Activated effector memory CD4-positive, alpha-beta T cell treated with anti-CD3 and anti-CD28 coated beads, Interleukin-2, amount 50 U/mL, for 16 hours (primary cell): ENCODE measurements around the gene MYH2.

Source experiments
- DNase-seq: peaks from one replicate; pipeline ENCODE4 v3.0.0-alpha.2; 2020

MYH2 gene

GRCh38 chr17:10513299-10514067 is 36.0 kb downstream of the MYH2 start:
- DNase-seq = no peak

GRCh38 chr17:10512856-10513255 is 36.6 kb downstream of the MYH2 start:
- DNase-seq = no peak

GRCh38 chr17:10499950-10500349 is 49.5 kb downstream of the MYH2 start:
- no peak for DNase-seq

- DNase-seq = no peak
These were observed 57.5 kb downstream of the MYH2 start for GRCh38 chr17:10492004-10492403.

- DNase-seq = no peak
These were observed 67.2 kb downstream of the MYH2 start for GRCh38 chr17:10482252-10482651.

- DNase-seq = no peak
These were observed 71.8 kb downstream of the MYH2 start for GRCh38 chr17:10477701-10478100.

GRCh38 chr17:10474536-10474935 is 74.9 kb downstream of the MYH2 start:
- DNase-seq = no peak

GRCh38 chr17:10471858-10472257 is 77.6 kb downstream of the MYH2 start:
- DNase-seq = no peak
